GM10266 (cell line): Measurements from ENCODE around the gene CCDC83.

Experiments used
- DNase-seq: peaks from one replicate; pipeline ENCODE4 v3.0.0; 2012; ENCODE audit errors: extremely low spot score
- TF ChIP-seq, protein P1 (sequence below): IDR thresholded peaks from 2 replicates; pipeline ENCODE4 v1.5.1; 2012; ENCODE audit warnings: mild to moderate bottlenecking, low read depth; ENCODE audit not compliant: control insufficient read depth, insufficient read depth; ENCODE audit errors: missing control alignments

Gene CCDC83

GRCh38 chr11:85945296-85945695 is 90.1 kb downstream of the CCDC83 start:
- no peak for DNase-seq
- TF ChIP-seq, protein P1, sequence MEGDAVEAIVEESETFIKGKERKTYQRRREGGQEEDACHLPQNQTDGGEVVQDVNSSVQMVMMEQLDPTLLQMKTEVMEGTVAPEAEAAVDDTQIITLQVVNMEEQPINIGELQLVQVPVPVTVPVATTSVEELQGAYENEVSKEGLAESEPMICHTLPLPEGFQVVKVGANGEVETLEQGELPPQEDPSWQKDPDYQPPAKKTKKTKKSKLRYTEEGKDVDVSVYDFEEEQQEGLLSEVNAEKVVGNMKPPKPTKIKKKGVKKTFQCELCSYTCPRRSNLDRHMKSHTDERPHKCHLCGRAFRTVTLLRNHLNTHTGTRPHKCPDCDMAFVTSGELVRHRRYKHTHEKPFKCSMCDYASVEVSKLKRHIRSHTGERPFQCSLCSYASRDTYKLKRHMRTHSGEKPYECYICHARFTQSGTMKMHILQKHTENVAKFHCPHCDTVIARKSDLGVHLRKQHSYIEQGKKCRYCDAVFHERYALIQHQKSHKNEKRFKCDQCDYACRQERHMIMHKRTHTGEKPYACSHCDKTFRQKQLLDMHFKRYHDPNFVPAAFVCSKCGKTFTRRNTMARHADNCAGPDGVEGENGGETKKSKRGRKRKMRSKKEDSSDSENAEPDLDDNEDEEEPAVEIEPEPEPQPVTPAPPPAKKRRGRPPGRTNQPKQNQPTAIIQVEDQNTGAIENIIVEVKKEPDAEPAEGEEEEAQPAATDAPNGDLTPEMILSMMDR = no peak

- TF ChIP-seq, protein P1 = no peak
- DNase-seq = no peak
Observed at GRCh38 chr11:85945788-85946187, 90.6 kb downstream of the CCDC83 start.

DNA sequence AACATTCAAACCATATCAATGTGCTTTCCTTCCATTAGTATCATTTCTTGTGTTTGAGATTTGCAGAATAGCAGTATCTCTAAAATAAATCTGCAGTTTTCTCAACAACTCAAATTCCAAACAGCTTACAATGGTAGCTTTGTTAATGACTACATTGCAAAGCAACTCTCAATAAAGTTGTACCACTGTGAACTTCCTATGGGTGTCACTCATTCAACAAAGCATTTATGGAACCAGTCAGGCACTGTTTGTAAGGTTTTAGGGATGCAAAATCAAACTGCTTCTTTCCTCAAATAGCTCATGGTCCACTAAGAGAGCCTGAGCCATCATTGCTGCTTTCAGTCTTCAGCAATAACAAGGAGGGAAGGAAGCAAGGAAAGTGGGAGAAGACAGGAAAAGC is 91.0 kb downstream of the CCDC83 start:
- TF ChIP-seq, protein P1 = no peak
- DNase-seq = no peak

DNA sequence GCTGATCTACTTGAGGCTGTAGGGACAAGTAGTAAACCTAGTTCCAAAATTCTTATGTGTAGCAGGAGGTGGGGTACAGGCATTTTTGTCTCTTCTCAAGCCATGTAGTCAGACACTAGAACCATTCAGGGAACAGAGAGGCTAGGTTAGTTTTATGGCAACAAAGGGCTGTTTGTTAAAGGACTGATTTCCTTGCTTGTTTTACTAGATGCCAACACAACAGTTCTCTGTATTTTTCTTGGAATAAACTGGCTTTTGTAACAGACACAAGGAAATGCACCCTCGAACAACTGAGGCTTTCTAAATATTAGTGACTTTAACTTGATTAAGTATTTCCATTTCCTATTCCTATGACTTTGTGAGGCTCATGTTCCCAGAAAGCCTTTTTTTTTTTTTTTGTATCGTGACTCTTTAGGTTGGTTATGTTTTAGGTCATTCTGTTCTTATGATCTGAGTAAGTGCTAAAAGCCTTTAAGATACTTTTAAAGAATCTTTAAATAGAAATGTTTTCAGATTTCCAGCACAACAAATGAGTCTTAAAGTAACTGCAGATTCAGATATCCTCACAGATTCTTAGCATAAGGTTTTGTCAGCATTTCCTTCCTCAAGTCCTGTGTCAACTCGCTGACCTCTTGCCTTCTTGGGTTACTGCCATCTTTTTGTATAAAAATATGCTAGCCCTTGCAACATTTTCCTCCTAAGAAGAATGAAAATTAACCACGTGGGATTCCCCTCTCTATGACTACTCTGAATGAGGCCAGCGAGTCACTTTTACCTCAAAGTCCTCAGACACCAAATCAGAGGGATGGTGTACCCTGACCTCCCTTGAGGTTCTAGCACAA is 92.5 kb downstream of the CCDC83 start:
- peak; percentile 41 for DNase-seq
- TF ChIP-seq, protein P1 = no peak

GRCh38 chr11:85948884-85949283 is 93.7 kb downstream of the CCDC83 start:
- TF ChIP-seq, protein P1 = no peak
- DNase-seq = no peak

DNA sequence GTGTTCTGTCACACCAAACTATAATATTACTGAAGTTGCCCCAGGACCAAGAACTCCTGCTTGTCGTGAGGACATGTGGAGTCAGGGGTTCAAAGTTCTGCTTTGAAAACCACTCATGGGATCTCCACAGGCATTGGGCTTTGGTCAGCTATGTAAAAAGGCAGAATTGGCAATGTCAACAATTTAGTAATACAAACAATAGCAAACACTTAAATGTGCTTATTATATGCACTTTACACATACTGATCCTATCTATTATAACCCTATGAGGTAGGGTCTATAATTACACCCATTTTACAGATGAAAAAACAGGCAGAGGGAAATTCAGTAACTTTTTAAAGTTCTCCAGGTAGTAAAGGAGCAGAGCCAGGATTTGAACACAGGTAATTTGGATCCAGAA is 94.6 kb downstream of the CCDC83 start:
- TF ChIP-seq, protein P1 = no peak

DNA sequence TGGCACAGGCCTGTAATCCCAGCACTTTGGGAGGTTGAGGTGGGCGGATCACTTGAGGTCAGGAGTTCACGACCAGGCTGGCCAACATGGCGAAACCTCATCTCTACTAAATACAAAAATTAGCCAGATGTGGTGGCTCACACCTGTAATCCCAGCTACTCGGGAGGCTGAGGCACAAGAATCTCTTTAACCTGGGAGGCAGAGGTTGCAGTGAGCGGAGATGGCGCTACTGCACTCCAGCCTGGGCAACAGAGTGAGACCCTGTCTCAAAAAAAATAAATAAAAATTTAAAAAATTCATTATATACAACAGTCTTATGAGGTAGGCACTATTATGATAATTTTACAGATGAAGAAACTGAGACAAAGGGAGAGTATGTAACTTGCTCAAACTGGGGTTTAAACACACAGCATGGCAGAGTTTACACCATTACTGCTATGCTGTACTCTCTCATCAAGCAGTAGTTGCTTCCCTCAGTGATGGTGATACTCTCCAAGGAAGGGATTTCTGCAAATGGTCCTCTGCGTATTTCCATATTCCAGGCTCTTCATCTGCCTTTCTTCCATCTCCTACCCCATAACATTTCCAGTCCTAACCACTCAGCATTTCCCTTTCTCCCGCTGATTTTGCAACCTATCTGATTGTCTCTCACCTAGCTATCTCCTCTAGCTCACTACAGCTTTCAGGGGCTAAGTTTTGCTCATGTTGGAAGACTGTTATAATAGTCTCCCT is 95.3 kb downstream of the CCDC83 start:
- TF ChIP-seq, protein P1 = no peak
- no peak for DNase-seq

More for the DNA sequence above, 94.6 kb downstream of the CCDC83 start:
- DNase-seq = no peak
